ENCODE results near the gene PCSK2. TPM values are rescaled to one million over a fixed set of nuclear protein-coding genes. Genes with fewer than 3 reads are reported as not detected.

Gene PCSK2
- total and polyA plus RNA-seq, 2 donors (not counting 3 experiments of a cell fraction or from before 2014, with no cell fraction given): not detected

- Histone ChIP-seq H4K20me1 (replicated peaks; ENCODE audit: control insufficient read depth, extremely low read depth, insufficient read depth, low read length) (no peaks in the 10 kb centered on the region), H3K36me3 (ENCODE audit: control insufficient read depth in 2 of 2, extremely low read depth in 1 of 2, insufficient read depth in 2 of 2, low read length in 2 of 2) (no peaks in the 10 kb centered on the region), H3K4me1 (ENCODE audit: control insufficient read depth, extremely low read depth, insufficient read depth, low read length) (no peaks in the 10 kb centered on the region), H3K27me3 (ENCODE audit: control insufficient read depth in 2 of 2, insufficient read depth in 2 of 2, low read length in 2 of 2) (no peaks in the 10 kb centered on the region), H3K4me3 (replicated peaks in 1 of 3; ENCODE audit: insufficient read depth in 1 of 3, low read depth in 1 of 3, low read length in 3 of 3) (no peak overlapping the region), H3K79me2 (ENCODE audit: control insufficient read depth, insufficient read depth, low read length) (no peaks in the 10 kb centered on the region), H3K9ac (replicated peaks; ENCODE audit: extremely low read depth, insufficient read depth, low read length) (no peak overlapping the region), H3K4me2 (ENCODE audit: insufficient read depth, low read length) (no peak overlapping the region), H3K9me1 (replicated peaks; ENCODE audit: control insufficient read depth, extremely low read depth, insufficient read depth, low read length) (no peaks in the 10 kb centered on the region), H3K9me3 (replicated peaks; ENCODE audit: control insufficient read depth, insufficient read depth, low read length) (no peaks in the 10 kb centered on the region), H3K27ac (ENCODE audit: insufficient read depth, low read depth, low read length) (no peak overlapping the region), H2AFZ (ENCODE audit: low read depth, low read length) (no peak overlapping the region)
- DNase-seq (ENCODE audit: low read depth, low spot score): no peak
- TF ChIP-seq CTCF (IDR thresholded peaks at IDR 0.05; ENCODE audit: extremely low read depth in 1 of 2, insufficient read depth in 1 of 2, low read depth in 1 of 2, low read length in 2 of 2): no peak
- no peak for TF ChIP-seq FOS (IDR thresholded peaks at IDR 0.05; ENCODE audit: borderline replicate concordance, insufficient read depth, low read length)
- TF ChIP-seq MAX (IDR thresholded peaks at IDR 0.05; ENCODE audit: insufficient read depth, insufficient read length): no peak
- TF ChIP-seq POLR2A (IDR thresholded peaks at IDR 0.05; ENCODE audit: low read depth, low read length): no peak
- no peak for TF ChIP-seq EZH2 (IDR thresholded peaks at IDR 0.05; ENCODE audit: borderline replicate concordance, low read depth, low read length, severe bottlenecking)
- TF ChIP-seq GATA2 (IDR thresholded peaks at IDR 0.05; ENCODE audit: insufficient read depth, insufficient read length, low read depth, low read length): no peak
- no peak for TF ChIP-seq JUN (IDR thresholded peaks at IDR 0.05; ENCODE audit: borderline replicate concordance, insufficient read depth, insufficient read length, low read depth)
- TF ChIP-seq MYC (IDR thresholded peaks at IDR 0.05; ENCODE audit: low read depth, low read length): no peak
- no peak for TF ChIP-seq POLR2AphosphoS5 (IDR thresholded peaks at IDR 0.05; ENCODE audit: insufficient read depth, low read depth, low read length)
- FAIRE-seq: no peak
- BruUV-seq (replicated peaks): no TSS peak
- ChIA-PET POLR2A (no interaction called here), CTCF (no interaction called here)
- dilution Hi-C loops (cut with MboI; ENCODE audit: extremely low pct_ligation_motif_present, low sequenced_read_pairs) (no loop called here), intact Hi-C loops (cut with micrococcal nuclease) (no loop called here)
These were observed 130.4 kb downstream of the PCSK2 start for GRCh38 chr20:17357238-17357637.

All from endothelial cell of umbilical vein (primary cell).